ENCODE data around the gene GOLGA6B. TPM values are rescaled to one million over a fixed set of nuclear protein-coding genes. Genes with fewer than 3 reads are reported as not detected.
"Not testable (repeated sequence)": the region's sequence is repeated elsewhere in the genome, so short reads cannot be mapped to it uniquely, and the experiment has no call there.

GOLGA6B gene
- total RNA-seq, 1 donor from 2014 or later, result not detected

DNA sequence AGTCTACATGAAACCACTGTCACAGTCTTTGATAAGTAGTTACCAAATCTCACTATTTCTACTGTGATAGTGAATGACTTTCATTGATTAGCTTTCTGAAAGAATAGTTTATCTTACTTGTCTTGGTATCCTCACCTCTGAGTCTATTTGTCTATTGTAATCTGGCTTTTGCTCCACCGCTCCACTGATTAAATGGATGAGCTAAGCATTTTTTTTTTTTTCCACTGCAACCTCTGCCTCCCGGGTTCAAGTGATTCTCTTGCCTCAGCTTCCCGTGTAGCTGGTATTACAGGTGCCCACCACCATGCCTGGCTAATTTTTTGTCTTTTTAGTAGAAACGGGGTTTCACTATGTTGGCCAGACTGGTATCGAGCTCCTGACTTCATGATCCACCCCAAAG is 44.4 kb downstream of the GOLGA6B start:
- Histone ChIP-seq H3K4me3 (ENCODE audit: low read depth, low read length) (no peak overlapping the region), H3K27me3 (ENCODE audit: control insufficient read depth, insufficient read depth, low read length) (no peaks in the 10 kb centered on the region), H3K36me3 (ENCODE audit: control insufficient read depth, insufficient read depth, low read length) (no peaks in the 10 kb centered on the region)
- no peak for DNase-seq (ENCODE audit: low read depth)
- TF ChIP-seq, protein P1, sequence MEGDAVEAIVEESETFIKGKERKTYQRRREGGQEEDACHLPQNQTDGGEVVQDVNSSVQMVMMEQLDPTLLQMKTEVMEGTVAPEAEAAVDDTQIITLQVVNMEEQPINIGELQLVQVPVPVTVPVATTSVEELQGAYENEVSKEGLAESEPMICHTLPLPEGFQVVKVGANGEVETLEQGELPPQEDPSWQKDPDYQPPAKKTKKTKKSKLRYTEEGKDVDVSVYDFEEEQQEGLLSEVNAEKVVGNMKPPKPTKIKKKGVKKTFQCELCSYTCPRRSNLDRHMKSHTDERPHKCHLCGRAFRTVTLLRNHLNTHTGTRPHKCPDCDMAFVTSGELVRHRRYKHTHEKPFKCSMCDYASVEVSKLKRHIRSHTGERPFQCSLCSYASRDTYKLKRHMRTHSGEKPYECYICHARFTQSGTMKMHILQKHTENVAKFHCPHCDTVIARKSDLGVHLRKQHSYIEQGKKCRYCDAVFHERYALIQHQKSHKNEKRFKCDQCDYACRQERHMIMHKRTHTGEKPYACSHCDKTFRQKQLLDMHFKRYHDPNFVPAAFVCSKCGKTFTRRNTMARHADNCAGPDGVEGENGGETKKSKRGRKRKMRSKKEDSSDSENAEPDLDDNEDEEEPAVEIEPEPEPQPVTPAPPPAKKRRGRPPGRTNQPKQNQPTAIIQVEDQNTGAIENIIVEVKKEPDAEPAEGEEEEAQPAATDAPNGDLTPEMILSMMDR (IDR thresholded peaks at IDR 0.05; ENCODE audit: insufficient read depth, low read length, poor library complexity, severe bottlenecking), result no peak

DNA sequence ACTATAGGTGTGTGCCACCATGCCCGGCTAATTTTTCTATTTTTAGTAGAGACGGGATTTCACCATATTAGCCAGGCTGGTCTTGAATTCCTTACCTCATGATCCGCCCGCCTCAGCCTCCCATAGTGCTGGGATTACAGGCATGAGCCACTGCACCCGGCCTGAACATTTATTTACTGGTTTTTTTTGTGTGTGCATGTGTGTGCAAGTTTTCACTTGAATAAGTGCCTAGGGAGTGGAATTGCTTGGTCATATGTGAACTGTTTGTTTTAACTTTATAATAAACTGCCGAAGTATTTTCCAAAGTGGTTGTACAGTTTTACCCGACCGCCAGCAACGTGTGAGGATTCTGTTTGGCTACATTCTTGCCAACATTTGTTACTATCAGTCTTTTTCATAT is 45.6 kb downstream of the GOLGA6B start:
- Histone ChIP-seq H3K4me3 (ENCODE audit: low read depth, low read length) (no peak overlapping the region), H3K36me3 (ENCODE audit: control insufficient read depth, insufficient read depth, low read length) (no peaks in the 10 kb centered on the region), H3K27me3 (ENCODE audit: control insufficient read depth, insufficient read depth, low read length) (no peaks in the 10 kb centered on the region)
- TF ChIP-seq, protein P1 (IDR thresholded peaks at IDR 0.05; ENCODE audit: insufficient read depth, low read length, poor library complexity, severe bottlenecking), result no peak
- no peak for DNase-seq (ENCODE audit: low read depth)

DNA sequence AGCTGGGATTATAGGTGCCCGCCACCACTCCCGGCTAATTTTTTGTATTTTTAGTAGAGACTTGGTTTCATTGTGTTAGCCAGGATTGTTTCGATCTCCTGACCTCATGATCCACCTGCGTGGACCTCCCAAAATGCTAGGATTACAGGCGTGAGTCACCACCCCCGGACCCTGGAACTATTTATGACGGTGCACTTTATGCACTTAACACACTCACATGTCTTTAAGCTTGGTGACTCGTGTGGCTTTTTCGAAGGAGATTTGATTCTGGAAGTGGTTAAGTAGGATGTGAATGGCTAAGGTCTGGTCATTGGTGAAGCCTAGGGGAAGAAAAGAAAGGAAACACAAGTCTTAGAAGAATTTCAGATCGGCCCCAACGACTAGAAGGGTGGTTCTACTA is 51.8 kb downstream of the GOLGA6B start:
- DNase-seq (ENCODE audit: low read depth), result no peak
- Histone ChIP-seq H3K4me3 (ENCODE audit: low read depth, low read length) (no peak overlapping the region), H3K27me3 (ENCODE audit: control insufficient read depth, insufficient read depth, low read length) (no peaks in the 10 kb centered on the region), H3K36me3 (ENCODE audit: control insufficient read depth, insufficient read depth, low read length) (no peaks in the 10 kb centered on the region)
- TF ChIP-seq, protein P1 (IDR thresholded peaks at IDR 0.05; ENCODE audit: insufficient read depth, low read length, poor library complexity, severe bottlenecking), result no peak

DNA sequence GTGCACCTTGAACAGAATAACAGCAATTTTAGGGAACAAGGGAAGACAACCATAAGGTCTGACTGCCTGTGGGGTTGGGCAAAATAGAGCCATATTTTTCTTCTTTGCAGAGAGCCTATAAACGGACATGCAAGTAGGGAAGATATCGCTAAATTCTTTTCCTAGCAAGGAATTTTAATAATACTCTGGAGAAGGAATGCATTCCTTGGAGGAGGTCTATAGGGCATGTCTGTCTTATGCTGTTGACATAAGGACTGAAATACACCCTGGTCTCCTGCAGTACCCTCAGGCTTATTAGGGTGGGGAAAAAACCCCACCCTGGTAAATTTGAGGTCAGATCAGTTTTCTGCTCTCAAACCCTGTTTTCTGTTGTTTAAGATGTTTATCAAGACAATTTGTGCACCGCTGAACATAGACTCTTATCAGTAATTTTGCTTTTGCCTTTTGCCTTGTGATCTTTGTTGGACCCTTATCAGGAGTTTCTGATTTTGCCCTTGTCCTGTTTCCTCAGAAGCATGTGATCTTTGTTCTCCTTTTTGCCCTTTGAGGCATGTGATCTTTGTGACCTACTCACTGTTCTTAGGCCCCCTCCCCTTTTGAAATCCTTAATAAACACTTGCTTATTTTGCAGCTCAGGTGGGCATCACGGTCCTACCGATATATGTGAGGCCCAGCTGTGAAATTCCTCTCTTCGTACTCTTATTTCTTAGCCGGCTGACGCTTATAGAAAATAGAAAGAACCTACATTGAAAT is 54.2 kb downstream of the GOLGA6B start:
- H3K36me3 ChIP-seq (ENCODE audit: control insufficient read depth, insufficient read depth, low read length); H3K27me3 ChIP-seq (ENCODE audit: control insufficient read depth, insufficient read depth, low read length); DNase-seq (ENCODE audit: low read depth); H3K4me3 ChIP-seq (ENCODE audit: low read depth, low read length): not testable (repeated sequence)

Other genes with a start within 250 kb of the GOLGA6B start
- 51.1 and 54.9 TPM in 2 replicates for gene ARIH1, start 180.4 kb upstream of the GOLGA6B start, total RNA-seq
- not detected in 2 replicates for gene HIGD2B, start 31.5 kb downstream of the GOLGA6B start, total RNA-seq
- gene BBS4, start 31.5 kb downstream of the GOLGA6B start, total RNA-seq, result 18.8 and 30.7 TPM in 2 replicates
- 33.9 and 50.2 TPM in 2 replicates for gene ADPGK, start 129.1 kb downstream of the GOLGA6B start, total RNA-seq

Measured in kidney epithelial cell (primary cell).